Measurements from ENCODE around the gene SREK1.

Gene SREK1

GRCh38 chr5:66143473-66144073, 527 bp upstream of the SREK1 start:
- Histone ChIP-seq H2AFZ (ENCODE audit: low read length) (peak overlapping the region; percentile 73), H3K4me2 (ENCODE audit: low read length) (peak overlapping the region; percentile 91), H3K4me1 (ENCODE audit: insufficient read depth, low read length, severe bottlenecking) (peaks cover 36% of the 10 kb centered on the region), H3K4me3 (ENCODE audit: low read depth, low read length, poor library complexity, severe bottlenecking) (peak overlapping the region; percentile 93), H3F3A (ENCODE audit: insufficient read depth, low read length) (no peaks in the 10 kb centered on the region), H3K27me3 (ENCODE audit: insufficient read depth, low read length) (no peaks in the 10 kb centered on the region), H4K20me1 (ENCODE audit: insufficient read depth, low read length) (no peaks in the 10 kb centered on the region), H3K36me3 (ENCODE audit: insufficient read depth, low read length) (peaks cover 8% of the 10 kb centered on the region), H3K79me2 (ENCODE audit: insufficient read depth, low read length) (peaks cover 41% of the 10 kb centered on the region), H3K9ac (ENCODE audit: low read length) (peak overlapping the region; percentile 98), H3K9me3 (ENCODE audit: low read length) (no peaks in the 10 kb centered on the region; the same call in 1 of the 2 replicates), H3K9me2 (ENCODE audit: low read depth, low read length) (no peaks in the 10 kb centered on the region), H3K27ac (ENCODE audit: low read depth, low read length, poor library complexity, severe bottlenecking) (peak overlapping the region; percentile 70)
- TF ChIP-seq CTCF (IDR thresholded peaks at IDR 0.05; ENCODE audit: low read length) (no peak), EZH2 (IDR thresholded peaks at IDR 0.05; ENCODE audit: borderline replicate concordance, low read length) (no peak)

GRCh38 chr5:66144834-66145390, 812 bp downstream of the SREK1 start:
- Histone ChIP-seq H3K4me2 (ENCODE audit: low read length) (peak overlapping the region; percentile 91), H3K79me2 (ENCODE audit: insufficient read depth, low read length) (peaks cover 54% of the 10 kb centered on the region), H3K9ac (ENCODE audit: low read length) (peak overlapping the region; percentile 98), H3K4me3 (ENCODE audit: low read depth, low read length, poor library complexity, severe bottlenecking) (peak overlapping the region; percentile 93), H3K27ac (ENCODE audit: low read depth, low read length, poor library complexity, severe bottlenecking) (peak overlapping the region; percentile 91), H3F3A (ENCODE audit: insufficient read depth, low read length) (no peaks in the 10 kb centered on the region), H2AFZ (ENCODE audit: low read length) (peak overlapping the region; percentile 39; the same call in 1 of the 2 replicates), H3K9me3 (ENCODE audit: low read length) (no peaks in the 10 kb centered on the region; the same call in 1 of the 2 replicates), H4K20me1 (ENCODE audit: insufficient read depth, low read length) (no peaks in the 10 kb centered on the region), H3K36me3 (ENCODE audit: insufficient read depth, low read length) (peaks cover 21% of the 10 kb centered on the region), H3K4me1 (ENCODE audit: insufficient read depth, low read length, severe bottlenecking) (peaks cover 33% of the 10 kb centered on the region), H3K27me3 (ENCODE audit: insufficient read depth, low read length) (no peaks in the 10 kb centered on the region), H3K9me2 (ENCODE audit: low read depth, low read length) (no peaks in the 10 kb centered on the region)
- no peak for TF ChIP-seq EZH2 (IDR thresholded peaks at IDR 0.05; ENCODE audit: borderline replicate concordance, low read length)
- no peak for TF ChIP-seq CTCF (IDR thresholded peaks at IDR 0.05; ENCODE audit: low read length)

GRCh38 chr5:66145737-66146136, 1.6 kb downstream of the SREK1 start:
- Histone ChIP-seq H3K27ac (ENCODE audit: low read depth, low read length, poor library complexity, severe bottlenecking) (no peak overlapping the region), H3K4me3 (ENCODE audit: low read depth, low read length, poor library complexity, severe bottlenecking) (peak overlapping the region; percentile 93), H3K27me3 (ENCODE audit: insufficient read depth, low read length) (no peaks in the 10 kb centered on the region), H3K9me3 (ENCODE audit: low read length) (peaks cover 5% of the 10 kb centered on the region; the same call in 1 of the 2 replicates), H3K4me2 (ENCODE audit: low read length) (peak overlapping the region; percentile 91), H3K4me1 (ENCODE audit: insufficient read depth, low read length, severe bottlenecking) (peaks cover 33% of the 10 kb centered on the region), H4K20me1 (ENCODE audit: insufficient read depth, low read length) (no peaks in the 10 kb centered on the region), H3K79me2 (ENCODE audit: insufficient read depth, low read length) (peaks cover 63% of the 10 kb centered on the region), H3K9me2 (ENCODE audit: low read depth, low read length) (no peaks in the 10 kb centered on the region), H3K9ac (ENCODE audit: low read length) (peak overlapping the region; percentile 98), H3K36me3 (ENCODE audit: insufficient read depth, low read length) (peaks cover 29% of the 10 kb centered on the region), H3F3A (ENCODE audit: insufficient read depth, low read length) (no peaks in the 10 kb centered on the region), H2AFZ (ENCODE audit: low read length) (no peak overlapping the region)
- TF ChIP-seq CTCF (IDR thresholded peaks at IDR 0.05; ENCODE audit: low read length), result no peak
- no peak for TF ChIP-seq EZH2 (IDR thresholded peaks at IDR 0.05; ENCODE audit: borderline replicate concordance, low read length)

Measured in OCI-LY1 (cell line).